Activated naive CD4-positive, alpha-beta T cell (primary cell): ENCODE results near the gene GTF2H4.
"Not testable (repeated sequence)": the region's sequence is repeated elsewhere in the genome, so short reads cannot be mapped to it uniquely, and the experiment has no call there.

Source experiments
- DNase-seq, 4 experiments: peaks; one replicate each; lab custom pipeline; 2025; lab: John Stamatoyannopoulos, UW

GTF2H4 gene

GRCh38 chr6:30894935-30895334 is 13.1 kb upstream of the GTF2H4 start:
- no peak for DNase-seq

GRCh38 chr6:30895343-30895742 is 12.7 kb upstream of the GTF2H4 start:
- DNase-seq = no peak

- DNase-seq = no peak
Observed at GRCh38 chr6:30896541-30896940, 11.5 kb upstream of the GTF2H4 start.

GRCh38 chr6:30897882-30898281 is 10.1 kb upstream of the GTF2H4 start:
- no peak for DNase-seq

- DNase-seq = no peak
Observed at GRCh38 chr6:30898750-30899360, 9.2 kb upstream of the GTF2H4 start.

GRCh38 chr6:30900863-30901417 is 7.1 kb upstream of the GTF2H4 start:
- no peak for DNase-seq

- no peak for DNase-seq
Observed at GRCh38 chr6:30901436-30901835, 6.6 kb upstream of the GTF2H4 start.

- not testable (repeated sequence) for DNase-seq
Observed at GRCh38 chr6:30902196-30902595, 5.8 kb upstream of the GTF2H4 start.

GRCh38 chr6:30902709-30903108 is 5.3 kb upstream of the GTF2H4 start:
- no peak for DNase-seq

- DNase-seq = no peak
Observed at GRCh38 chr6:30903236-30903635, 4.8 kb upstream of the GTF2H4 start.

GRCh38 chr6:30907290-30907757 is 683 bp upstream of the GTF2H4 start:
- DNase-seq = not testable (repeated sequence)

- DNase-seq = no peak
Observed at GRCh38 chr6:30908700-30909099, 693 bp downstream of the GTF2H4 start.

GRCh38 chr6:30910473-30910872 is 2.5 kb downstream of the GTF2H4 start:
- DNase-seq = not testable (repeated sequence)

- DNase-seq = no peak
Observed at GRCh38 chr6:30912746-30913520, 4.9 kb downstream of the GTF2H4 start.

GRCh38 chr6:30913721-30914075 is 5.7 kb downstream of the GTF2H4 start:
- no peak for DNase-seq

GRCh38 chr6:30914076-30914853 is 6.3 kb downstream of the GTF2H4 start, which contains the start of gene VARS2:
Gene VARS2 (plus strand): TSS chr6:30914238. CDS start chr6:30914837, 599 bp downstream.
- DNase-seq = peak; percentile 63 to 77 (median 68)

GRCh38 chr6:30914854-30915590 is 7.0 kb downstream of the GTF2H4 start:
- no peak for DNase-seq

GRCh38 chr6:30915591-30915946 is 7.6 kb downstream of the GTF2H4 start:
- DNase-seq = no peak

GRCh38 chr6:30917041-30917440 is 9.0 kb downstream of the GTF2H4 start:
- no peak for DNase-seq

- DNase-seq = no peak
Observed at GRCh38 chr6:30917487-30917886, 9.5 kb downstream of the GTF2H4 start.

- no peak for DNase-seq
Observed at GRCh38 chr6:30918670-30919069, 10.7 kb downstream of the GTF2H4 start.

GRCh38 chr6:30922447-30922852 is 14.4 kb downstream of the GTF2H4 start:
- no peak for DNase-seq
